ENCODE data around the gene LRRC8D. TPM values are rescaled to one million over a fixed set of nuclear protein-coding genes. Genes with fewer than 3 reads are reported as not detected.

LRRC8D gene
- total RNA-seq, 3 donors from 2014 or later (not counting 1 experiment from before 2014, with no cell fraction given) = 16.2 to 26.2 (median 17.1) TPM

GRCh38 chr1:89917353-89917752 is 96.5 kb downstream of the LRRC8D start:
- Mint-ChIP-seq H3K36me3 (no peaks in the 10 kb centered on the region), H3K4me3 (no peak overlapping the region), H3K9me3 (no peaks in the 10 kb centered on the region), H3K4me1 (peaks cover 31 to 34% of the 10 kb centered on the region in 2 donors), H3K27me3 (ENCODE audit: low read depth in 2 of 2) (no peaks in the 10 kb centered on the region), H3K27ac (no peak overlapping the region)
- no peak for DNase-seq
- no peaks in the 10 kb centered on the region for H3K36me3 ChIP-seq (ENCODE audit: control insufficient read depth, insufficient read depth, low read length)
- H3K27ac ChIP-seq (ENCODE audit: low read length) = no peak overlapping the region
- H3K4me3 ChIP-seq (ENCODE audit: low read length) = no peak overlapping the region
- WGBS (ENCODE audit: insufficient coverage) = 94% methylated on average over 1 of the region's 1 CpG
- no peaks in the 10 kb centered on the region for H3K27me3 ChIP-seq (ENCODE audit: control insufficient read depth, insufficient read depth, low read length)
- no peaks in the 10 kb centered on the region for H3K9me3 ChIP-seq (ENCODE audit: control insufficient read depth, insufficient read depth, low read length)
- no peaks in the 10 kb centered on the region for H3K4me1 ChIP-seq (ENCODE audit: control insufficient read depth, insufficient read depth, low read length)
- intact Hi-C loops (cut with micrococcal nuclease) = no loop called here
- no peak for ATAC-seq
- TF ChIP-seq CTCF (IDR thresholded peaks at IDR 0.05) = no peak

GRCh38 chr1:89918127-89918793 is 97.4 kb downstream of the LRRC8D start:
- peak overlapping the region in 1 of 2 donors; percentile 65 for H3K27ac Mint-ChIP-seq
- H3K9me3 Mint-ChIP-seq = no peaks in the 10 kb centered on the region
- no peak for ATAC-seq
- TF ChIP-seq CTCF (IDR thresholded peaks at IDR 0.05) = no peak
- 100% methylated on average over 2 of the region's 2 CpGs for WGBS (ENCODE audit: insufficient coverage)
- peaks cover under 1% of the 10 kb centered on the region for H3K36me3 Mint-ChIP-seq
- H3K27me3 ChIP-seq (ENCODE audit: control insufficient read depth, insufficient read depth, low read length) = no peaks in the 10 kb centered on the region
- no peak for DNase-seq
- peaks cover 22 to 26% of the 10 kb centered on the region in 2 donors for H3K4me1 Mint-ChIP-seq
- no peak overlapping the region for H3K27ac ChIP-seq (ENCODE audit: low read length)
- H3K27me3 Mint-ChIP-seq (ENCODE audit: low read depth in 2 of 2) = no peaks in the 10 kb centered on the region
- no peaks in the 10 kb centered on the region for H3K4me1 ChIP-seq (ENCODE audit: control insufficient read depth, insufficient read depth, low read length)
- no peaks in the 10 kb centered on the region for H3K9me3 ChIP-seq (ENCODE audit: control insufficient read depth, insufficient read depth, low read length)
- no peak overlapping the region for H3K4me3 ChIP-seq (ENCODE audit: low read length)
- intact Hi-C loops (cut with micrococcal nuclease) = no loop called here
- no peak overlapping the region for H3K4me3 Mint-ChIP-seq
- H3K36me3 ChIP-seq (ENCODE audit: control insufficient read depth, insufficient read depth, low read length) = no peaks in the 10 kb centered on the region

GRCh38 chr1:89918794-89919155 is 97.9 kb downstream of the LRRC8D start:
- intact Hi-C loops (cut with micrococcal nuclease) = no loop called here
- Mint-ChIP-seq H3K27me3 (ENCODE audit: low read depth in 2 of 2) (no peaks in the 10 kb centered on the region), H3K4me3 (no peak overlapping the region), H3K9me3 (no peaks in the 10 kb centered on the region), H3K4me1 (peaks cover 17 to 20% of the 10 kb centered on the region in 2 donors), H3K36me3 (peaks cover 6% of the 10 kb centered on the region), H3K27ac (peak overlapping the region in 1 of 2 donors; percentile 65)
- Histone ChIP-seq H3K4me1 (ENCODE audit: control insufficient read depth, insufficient read depth, low read length) (no peaks in the 10 kb centered on the region), H3K9me3 (ENCODE audit: control insufficient read depth, insufficient read depth, low read length) (no peaks in the 10 kb centered on the region), H3K27ac (ENCODE audit: low read length) (no peak overlapping the region), H3K36me3 (ENCODE audit: control insufficient read depth, insufficient read depth, low read length) (no peaks in the 10 kb centered on the region), H3K4me3 (ENCODE audit: low read length) (no peak overlapping the region), H3K27me3 (ENCODE audit: control insufficient read depth, insufficient read depth, low read length) (no peaks in the 10 kb centered on the region)
- TF ChIP-seq CTCF (IDR thresholded peaks at IDR 0.05) = no peak
- no peak for DNase-seq
- 94% methylated on average over 1 of the region's 1 CpG for WGBS (ENCODE audit: insufficient coverage)
- no peak for ATAC-seq

- peaks cover 14 to 17% of the 10 kb centered on the region in 2 donors for H3K4me1 Mint-ChIP-seq
- H3K27ac ChIP-seq (ENCODE audit: low read length) = no peak overlapping the region
These were observed 98.3 kb downstream of the LRRC8D start for GRCh38 chr1:89919174-89919573.

More at GRCh38 chr1:89919174-89919573, 98.3 kb downstream of the LRRC8D start:
- Mint-ChIP-seq H3K27me3 (ENCODE audit: low read depth in 2 of 2) (no peaks in the 10 kb centered on the region), H3K36me3 (peaks cover 7% of the 10 kb centered on the region), H3K9me3 (no peaks in the 10 kb centered on the region), H3K27ac (peak overlapping the region in 1 of 2 donors; percentile 65), H3K4me3 (no peak overlapping the region)
- no peaks in the 10 kb centered on the region for H3K27me3 ChIP-seq (ENCODE audit: control insufficient read depth, insufficient read depth, low read length)
- no peaks in the 10 kb centered on the region for H3K36me3 ChIP-seq (ENCODE audit: control insufficient read depth, insufficient read depth, low read length)
- ATAC-seq = no peak
- H3K4me1 ChIP-seq (ENCODE audit: control insufficient read depth, insufficient read depth, low read length) = no peaks in the 10 kb centered on the region
- no peak overlapping the region for H3K4me3 ChIP-seq (ENCODE audit: low read length)
- no peak for DNase-seq
- no peak for TF ChIP-seq CTCF (IDR thresholded peaks at IDR 0.05)
- intact Hi-C loops (cut with micrococcal nuclease) = no loop called here
- H3K9me3 ChIP-seq (ENCODE audit: control insufficient read depth, insufficient read depth, low read length) = no peaks in the 10 kb centered on the region

All from natural killer cell (primary cell).